K562 (cell line): ENCODE results near the gene KYAT1. TPM values are rescaled to one million over a fixed set of nuclear protein-coding genes. Genes with fewer than 3 reads are reported as not detected.

ENCODE experiments used
- CHD2 ChIP-seq: IDR thresholded peaks from 2 replicates; pipeline ENCODE4 v1.6.1; 2011; ENCODE audit warnings: low read depth, low read length
- MAZ ChIP-seq, 2 experiments: fragments of 450-650 bp in 1 of 2; sonication (generic) in 1 of 2; formaldehyde crosslinking; IDR thresholded peaks in 1 of 2; conservative IDR thresholded peaks in 1 of 2; 2 replicates each; pipeline versions ENCODE4 v1.4.0 to v1.5.0; 2020; ENCODE audit warnings: mild to moderate bottlenecking in 1 of 2, missing genetic modification reagents in 1 of 2
- MEIS2 ChIP-seq: fragments of 450-650 bp; IDR thresholded peaks from 2 replicates; pipeline ENCODE4 v1.6.1; 2014; ENCODE audit warnings: mild to moderate bottlenecking; ENCODE audit not compliant: partially characterized antibody
- NCOA1 ChIP-seq: fragments of 450-650 bp; IDR thresholded peaks from 2 replicates; pipeline ENCODE4 v1.6.1; 2016; ENCODE audit warnings: low read depth
- STAT5A ChIP-seq: IDR thresholded peaks from 2 replicates; pipeline ENCODE4 v1.6.1; 2012; ENCODE audit warnings: low read length, inconsistent platforms, borderline replicate concordance
- UBTF ChIP-seq, 2 experiments: IDR thresholded peaks; 2 replicates each; pipeline ENCODE4 v1.6.1; 2012; ENCODE audit warnings: improper control_type of control experiment in 2 of 2, low read depth in 2 of 2, low read length in 2 of 2, borderline replicate concordance in 1 of 2
- polyA plus RNA-seq, 8 experiments: library from polyadenylated mRNA; depleted of rRNA in 4 of 8; stranded (reverse) in 5 of 8; unstranded in 3 of 8; fragments of >200 nt; fragmentation: Nextera tagmentation in 2 of 8; fragmentation: Illumina TruSeq in 1 of 8; extraction: Ambion mirVana in 2 of 8; extraction: Trizol in 1 of 8; gene quantifications; 2 replicates each; pipeline versions ENCODE4 v1.2.1 to v1.2.3, GENCODE V29; 2011 to 2014; ENCODE audit warnings: inconsistent platforms in 1 of 8, missing spikeins in 1 of 8
- total RNA-seq, 7 experiments: library from RNA; depleted of rRNA in 6 of 7; stranded (reverse); fragments of >200 nt in 6 of 7; fragmentation: Illumina TruSeq in 2 of 7; extraction: Trizol in 2 of 7; gene quantifications; 2 replicates each; pipeline versions ENCODE4 v1.2.1 to v1.2.3, GENCODE V29; 2011 to 2021; ENCODE audit warnings: low replicate concordance in 1 of 7
- TF ChIP-seq, protein P1 (sequence below): fragments of 450-650 bp; IDR thresholded peaks from 2 replicates; pipeline ENCODE4 v1.6.1; 2016; ENCODE audit warnings: mild to moderate bottlenecking, moderate library complexity
- TF ChIP-seq, protein P2 (sequence below): fragments of 450-650 bp; IDR thresholded peaks from 2 replicates; pipeline ENCODE4 v1.6.1; 2018; ENCODE audit not compliant: partially characterized antibody

KYAT1 gene
- total and polyA plus RNA-seq, 9 of the 15 experiments (the other 6 are each of a cell fraction or from before 2014, with no cell fraction given) = 6.4 to 16.8 (median 11.1) TPM

- TF ChIP-seq, protein P1, sequence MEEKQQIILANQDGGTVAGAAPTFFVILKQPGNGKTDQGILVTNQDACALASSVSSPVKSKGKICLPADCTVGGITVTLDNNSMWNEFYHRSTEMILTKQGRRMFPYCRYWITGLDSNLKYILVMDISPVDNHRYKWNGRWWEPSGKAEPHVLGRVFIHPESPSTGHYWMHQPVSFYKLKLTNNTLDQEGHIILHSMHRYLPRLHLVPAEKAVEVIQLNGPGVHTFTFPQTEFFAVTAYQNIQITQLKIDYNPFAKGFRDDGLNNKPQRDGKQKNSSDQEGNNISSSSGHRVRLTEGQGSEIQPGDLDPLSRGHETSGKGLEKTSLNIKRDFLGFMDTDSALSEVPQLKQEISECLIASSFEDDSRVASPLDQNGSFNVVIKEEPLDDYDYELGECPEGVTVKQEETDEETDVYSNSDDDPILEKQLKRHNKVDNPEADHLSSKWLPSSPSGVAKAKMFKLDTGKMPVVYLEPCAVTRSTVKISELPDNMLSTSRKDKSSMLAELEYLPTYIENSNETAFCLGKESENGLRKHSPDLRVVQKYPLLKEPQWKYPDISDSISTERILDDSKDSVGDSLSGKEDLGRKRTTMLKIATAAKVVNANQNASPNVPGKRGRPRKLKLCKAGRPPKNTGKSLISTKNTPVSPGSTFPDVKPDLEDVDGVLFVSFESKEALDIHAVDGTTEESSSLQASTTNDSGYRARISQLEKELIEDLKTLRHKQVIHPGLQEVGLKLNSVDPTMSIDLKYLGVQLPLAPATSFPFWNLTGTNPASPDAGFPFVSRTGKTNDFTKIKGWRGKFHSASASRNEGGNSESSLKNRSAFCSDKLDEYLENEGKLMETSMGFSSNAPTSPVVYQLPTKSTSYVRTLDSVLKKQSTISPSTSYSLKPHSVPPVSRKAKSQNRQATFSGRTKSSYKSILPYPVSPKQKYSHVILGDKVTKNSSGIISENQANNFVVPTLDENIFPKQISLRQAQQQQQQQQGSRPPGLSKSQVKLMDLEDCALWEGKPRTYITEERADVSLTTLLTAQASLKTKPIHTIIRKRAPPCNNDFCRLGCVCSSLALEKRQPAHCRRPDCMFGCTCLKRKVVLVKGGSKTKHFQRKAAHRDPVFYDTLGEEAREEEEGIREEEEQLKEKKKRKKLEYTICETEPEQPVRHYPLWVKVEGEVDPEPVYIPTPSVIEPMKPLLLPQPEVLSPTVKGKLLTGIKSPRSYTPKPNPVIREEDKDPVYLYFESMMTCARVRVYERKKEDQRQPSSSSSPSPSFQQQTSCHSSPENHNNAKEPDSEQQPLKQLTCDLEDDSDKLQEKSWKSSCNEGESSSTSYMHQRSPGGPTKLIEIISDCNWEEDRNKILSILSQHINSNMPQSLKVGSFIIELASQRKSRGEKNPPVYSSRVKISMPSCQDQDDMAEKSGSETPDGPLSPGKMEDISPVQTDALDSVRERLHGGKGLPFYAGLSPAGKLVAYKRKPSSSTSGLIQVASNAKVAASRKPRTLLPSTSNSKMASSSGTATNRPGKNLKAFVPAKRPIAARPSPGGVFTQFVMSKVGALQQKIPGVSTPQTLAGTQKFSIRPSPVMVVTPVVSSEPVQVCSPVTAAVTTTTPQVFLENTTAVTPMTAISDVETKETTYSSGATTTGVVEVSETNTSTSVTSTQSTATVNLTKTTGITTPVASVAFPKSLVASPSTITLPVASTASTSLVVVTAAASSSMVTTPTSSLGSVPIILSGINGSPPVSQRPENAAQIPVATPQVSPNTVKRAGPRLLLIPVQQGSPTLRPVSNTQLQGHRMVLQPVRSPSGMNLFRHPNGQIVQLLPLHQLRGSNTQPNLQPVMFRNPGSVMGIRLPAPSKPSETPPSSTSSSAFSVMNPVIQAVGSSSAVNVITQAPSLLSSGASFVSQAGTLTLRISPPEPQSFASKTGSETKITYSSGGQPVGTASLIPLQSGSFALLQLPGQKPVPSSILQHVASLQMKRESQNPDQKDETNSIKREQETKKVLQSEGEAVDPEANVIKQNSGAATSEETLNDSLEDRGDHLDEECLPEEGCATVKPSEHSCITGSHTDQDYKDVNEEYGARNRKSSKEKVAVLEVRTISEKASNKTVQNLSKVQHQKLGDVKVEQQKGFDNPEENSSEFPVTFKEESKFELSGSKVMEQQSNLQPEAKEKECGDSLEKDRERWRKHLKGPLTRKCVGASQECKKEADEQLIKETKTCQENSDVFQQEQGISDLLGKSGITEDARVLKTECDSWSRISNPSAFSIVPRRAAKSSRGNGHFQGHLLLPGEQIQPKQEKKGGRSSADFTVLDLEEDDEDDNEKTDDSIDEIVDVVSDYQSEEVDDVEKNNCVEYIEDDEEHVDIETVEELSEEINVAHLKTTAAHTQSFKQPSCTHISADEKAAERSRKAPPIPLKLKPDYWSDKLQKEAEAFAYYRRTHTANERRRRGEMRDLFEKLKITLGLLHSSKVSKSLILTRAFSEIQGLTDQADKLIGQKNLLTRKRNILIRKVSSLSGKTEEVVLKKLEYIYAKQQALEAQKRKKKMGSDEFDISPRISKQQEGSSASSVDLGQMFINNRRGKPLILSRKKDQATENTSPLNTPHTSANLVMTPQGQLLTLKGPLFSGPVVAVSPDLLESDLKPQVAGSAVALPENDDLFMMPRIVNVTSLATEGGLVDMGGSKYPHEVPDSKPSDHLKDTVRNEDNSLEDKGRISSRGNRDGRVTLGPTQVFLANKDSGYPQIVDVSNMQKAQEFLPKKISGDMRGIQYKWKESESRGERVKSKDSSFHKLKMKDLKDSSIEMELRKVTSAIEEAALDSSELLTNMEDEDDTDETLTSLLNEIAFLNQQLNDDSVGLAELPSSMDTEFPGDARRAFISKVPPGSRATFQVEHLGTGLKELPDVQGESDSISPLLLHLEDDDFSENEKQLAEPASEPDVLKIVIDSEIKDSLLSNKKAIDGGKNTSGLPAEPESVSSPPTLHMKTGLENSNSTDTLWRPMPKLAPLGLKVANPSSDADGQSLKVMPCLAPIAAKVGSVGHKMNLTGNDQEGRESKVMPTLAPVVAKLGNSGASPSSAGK = peak; percentile 99
- TF ChIP-seq STAT5A = no peak
- peak; percentile 92 for TF ChIP-seq NCOA1
- TF ChIP-seq UBTF (IDR thresholded peaks at IDR 0.05; ENCODE audit: borderline replicate concordance in 1 of 2, low read depth in 2 of 2, low read length in 2 of 2) = peak in 1 of 2 experiments; percentile 74; a peak in 2 of 4 replicates
- TF ChIP-seq, protein P2, sequence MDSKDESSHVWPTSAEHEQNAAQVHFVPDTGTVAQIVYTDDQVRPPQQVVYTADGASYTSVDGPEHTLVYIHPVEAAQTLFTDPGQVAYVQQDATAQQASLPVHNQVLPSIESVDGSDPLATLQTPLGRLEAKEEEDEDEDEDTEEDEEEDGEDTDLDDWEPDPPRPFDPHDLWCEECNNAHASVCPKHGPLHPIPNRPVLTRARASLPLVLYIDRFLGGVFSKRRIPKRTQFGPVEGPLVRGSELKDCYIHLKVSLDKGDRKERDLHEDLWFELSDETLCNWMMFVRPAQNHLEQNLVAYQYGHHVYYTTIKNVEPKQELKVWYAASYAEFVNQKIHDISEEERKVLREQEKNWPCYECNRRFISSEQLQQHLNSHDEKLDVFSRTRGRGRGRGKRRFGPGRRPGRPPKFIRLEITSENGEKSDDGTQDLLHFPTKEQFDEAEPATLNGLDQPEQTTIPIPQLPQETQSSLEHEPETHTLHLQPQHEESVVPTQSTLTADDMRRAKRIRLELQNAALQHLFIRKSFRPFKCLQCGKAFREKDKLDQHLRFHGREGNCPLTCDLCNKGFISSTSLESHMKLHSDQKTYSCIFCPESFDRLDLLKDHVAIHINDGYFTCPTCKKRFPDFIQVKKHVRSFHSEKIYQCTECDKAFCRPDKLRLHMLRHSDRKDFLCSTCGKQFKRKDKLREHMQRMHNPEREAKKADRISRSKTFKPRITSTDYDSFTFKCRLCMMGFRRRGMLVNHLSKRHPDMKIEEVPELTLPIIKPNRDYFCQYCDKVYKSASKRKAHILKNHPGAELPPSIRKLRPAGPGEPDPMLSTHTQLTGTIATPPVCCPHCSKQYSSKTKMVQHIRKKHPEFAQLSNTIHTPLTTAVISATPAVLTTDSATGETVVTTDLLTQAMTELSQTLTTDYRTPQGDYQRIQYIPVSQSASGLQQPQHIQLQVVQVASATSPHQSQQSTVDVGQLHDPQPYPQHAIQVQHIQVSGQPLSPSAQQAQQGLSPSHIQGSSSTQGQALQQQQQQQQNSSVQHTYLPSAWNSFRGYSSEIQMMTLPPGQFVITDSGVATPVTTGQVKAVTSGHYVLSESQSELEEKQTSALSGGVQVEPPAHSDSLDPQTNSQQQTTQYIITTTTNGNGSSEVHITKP = peak; percentile 75
- peak; percentile 73 for TF ChIP-seq MEIS2
- TF ChIP-seq CHD2 = no peak; the same call in 1 of the 2 replicates
- peak; percentile 98 to 99 for TF ChIP-seq MAZ (CRISPR knock-in tag; conservative IDR thresholded peaks at IDR 0.05 in 1 of 2, IDR thresholded peaks at IDR 0.05 in 1 of 2)
Observed at GRCh38 chr9:128786681-128787601, 94.8 kb downstream of the KYAT1 start, which contains the start of gene TBC1D13 (continued).
